ENCODE results near the gene PGLYRP3. TPM values are rescaled to one million over a fixed set of nuclear protein-coding genes. Genes with fewer than 3 reads are reported as not detected.

PGLYRP3 gene
- total and polyA plus RNA-seq, 2 of the 13 experiments (the other 11 are each of a cell fraction or from before 2014, with no cell fraction given): not detected

GRCh38 chr1:153251087-153251486 lies 61.7 kb downstream of the PGLYRP3 start (continued):
- TF ChIP-seq SNAI1 (CRISPR knock-in tag; IDR thresholded peaks at IDR 0.05; ENCODE audit: borderline replicate concordance) (no peak), MLLT10 (CRISPR knock-in tag; IDR thresholded peaks at IDR 0.05) (no peak), ZNF75D (CRISPR knock-in tag; IDR thresholded peaks at IDR 0.05; ENCODE audit: borderline replicate concordance) (no peak), EP300 (IDR thresholded peaks at IDR 0.05; ENCODE audit: low read depth in 2 of 2, low read length in 2 of 2) (no peak), EP300 (CRISPR knock-in tag; IDR thresholded peaks at IDR 0.05; ENCODE audit: borderline replicate concordance) (no peak), NR2C2 (CRISPR knock-in tag; IDR thresholded peaks at IDR 0.05; ENCODE audit: borderline replicate concordance) (no peak), SMC3 (IDR thresholded peaks at IDR 0.05; ENCODE audit: low read length) (no peak), SRY (CRISPR knock-in tag; IDR thresholded peaks at IDR 0.05) (no peak), ZHX1 (CRISPR knock-in tag; IDR thresholded peaks at IDR 0.05; ENCODE audit: low read depth) (no peak)
- TF ChIP-seq, protein P1, sequence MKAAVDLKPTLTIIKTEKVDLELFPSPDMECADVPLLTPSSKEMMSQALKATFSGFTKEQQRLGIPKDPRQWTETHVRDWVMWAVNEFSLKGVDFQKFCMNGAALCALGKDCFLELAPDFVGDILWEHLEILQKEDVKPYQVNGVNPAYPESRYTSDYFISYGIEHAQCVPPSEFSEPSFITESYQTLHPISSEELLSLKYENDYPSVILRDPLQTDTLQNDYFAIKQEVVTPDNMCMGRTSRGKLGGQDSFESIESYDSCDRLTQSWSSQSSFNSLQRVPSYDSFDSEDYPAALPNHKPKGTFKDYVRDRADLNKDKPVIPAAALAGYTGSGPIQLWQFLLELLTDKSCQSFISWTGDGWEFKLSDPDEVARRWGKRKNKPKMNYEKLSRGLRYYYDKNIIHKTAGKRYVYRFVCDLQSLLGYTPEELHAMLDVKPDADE (CRISPR knock-in tag; IDR thresholded peaks at IDR 0.05): no peak

- 0% methylated on average over 1 of the region's 1 CpG for WGBS (ENCODE audit: low lambda C conversion rate)
- Histone ChIP-seq H3K79me2 (ENCODE audit: insufficient read depth, low read length) (no peaks in the 10 kb centered on the region), H3K27me3 (ENCODE audit: control insufficient read depth in 1 of 2, insufficient read depth in 2 of 2, low read length in 2 of 2) (no peaks in the 10 kb centered on the region), H3K36me3 (replicated peaks in 1 of 2; ENCODE audit: control insufficient read depth in 1 of 2, insufficient read depth in 2 of 2, low read length in 2 of 2) (no peaks in the 10 kb centered on the region), H3K9me3 (ENCODE audit: low read length) (no peaks in the 10 kb centered on the region), H3K4me3 (replicated peaks in 1 of 3; ENCODE audit: insufficient read depth in 1 of 3, low read depth in 2 of 3, low read length in 3 of 3) (no peak overlapping the region), H3K27ac (ENCODE audit: extremely low read length, insufficient read depth, low read length) (no peak overlapping the region), H3K4me2 (ENCODE audit: low read depth, low read length) (no peak overlapping the region), H3K9ac (ENCODE audit: insufficient read depth, low read depth, low read length) (no peak overlapping the region), H3K4me1 (ENCODE audit: insufficient read depth, low read length) (no peaks in the 10 kb centered on the region), H2AFZ (ENCODE audit: low read length) (no peak overlapping the region), H4K20me1 (ENCODE audit: insufficient read depth, low read length) (no peaks in the 10 kb centered on the region)
- FAIRE-seq: no peak
- ChIA-PET CTCF (ENCODE audit: low intra/inter-chr PET ratio, low total read pairs) (no interaction called here), POLR2A (no interaction called here)
- no peak for ATAC-seq
- in situ Hi-C loops (cut with HindIII; ENCODE audit: extremely low pct_ligation_motif_present, low pct_unique_long_range_greater_than_20kb) (no loop called here), intact Hi-C loops (cut with micrococcal nuclease; ENCODE audit: unreplicated experiment) (no loop called here)
- no peak for DNase-seq (ENCODE audit: low spot score)
- no TSS peak for BruUV-seq (replicated peaks)
- TF ChIP-seq HOXA3 (CRISPR knock-in tag; IDR thresholded peaks at IDR 0.05) (no peak), ARID2 (CRISPR knock-in tag; IDR thresholded peaks at IDR 0.05; ENCODE audit: borderline replicate concordance) (no peak), ZNF430 (CRISPR knock-in tag; IDR thresholded peaks at IDR 0.05) (no peak), FOXC1 (CRISPR knock-in tag; IDR thresholded peaks at IDR 0.05; ENCODE audit: borderline replicate concordance) (no peak), ZSCAN12 (CRISPR knock-in tag; IDR thresholded peaks at IDR 0.05) (no peak), RBM39 (IDR thresholded peaks at IDR 0.05; ENCODE audit: low read depth, low read length, poor library complexity, severe bottlenecking) (no peak), ZNF512 (CRISPR knock-in tag; IDR thresholded peaks at IDR 0.05) (no peak)
- TF ChIP-seq, protein P2, sequence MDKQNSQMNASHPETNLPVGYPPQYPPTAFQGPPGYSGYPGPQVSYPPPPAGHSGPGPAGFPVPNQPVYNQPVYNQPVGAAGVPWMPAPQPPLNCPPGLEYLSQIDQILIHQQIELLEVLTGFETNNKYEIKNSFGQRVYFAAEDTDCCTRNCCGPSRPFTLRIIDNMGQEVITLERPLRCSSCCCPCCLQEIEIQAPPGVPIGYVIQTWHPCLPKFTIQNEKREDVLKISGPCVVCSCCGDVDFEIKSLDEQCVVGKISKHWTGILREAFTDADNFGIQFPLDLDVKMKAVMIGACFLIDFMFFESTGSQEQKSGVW (CRISPR knock-in tag; IDR thresholded peaks at IDR 0.05; ENCODE audit: borderline replicate concordance): no peak
Measured at GRCh38 chr1:153250166-153250565, 62.6 kb downstream of the PGLYRP3 start.
